Right cardiac atrium (tissue), 5 donors: ENCODE measurements around the gene NEIL3. TPM values are rescaled to one million over a fixed set of nuclear protein-coding genes. Genes with fewer than 3 reads are reported as not detected.

Experiments used
- ATAC-seq, 2 donors: fragments of 200-7000 bp; cut with Tn5 transposase; one replicate each; pipeline versions ENCODE4 v1.8.0 to v1.9.1; 2020; ENCODE audit warnings: moderate library complexity in 2 of 2, mild to moderate bottlenecking in 1 of 2
- DNase-seq, 3 donors: peaks; one replicate each; pipeline ENCODE4 v3.0.0-alpha.2; 2020
- H3K27ac ChIP-seq: one replicate; pipeline ENCODE4 v1.5.1; 2013; ENCODE audit warnings: mild to moderate bottlenecking, low read length, control low read depth, moderate library complexity
- H3K27me3 ChIP-seq: one replicate; pipeline ENCODE4 v1.6.1; 2013; ENCODE audit not compliant: control insufficient read depth, insufficient read depth
- H3K4me1 ChIP-seq: one replicate; pipeline ENCODE4 v1.6.1; 2013; ENCODE audit warnings: low read length; ENCODE audit not compliant: control insufficient read depth, insufficient read depth
- H3K4me3 ChIP-seq: one replicate; pipeline ENCODE4 v1.5.1; 2013; ENCODE audit warnings: low read length, control low read depth
- H3K9me3 ChIP-seq: one replicate; pipeline ENCODE4 v1.6.1; 2013; ENCODE audit warnings: low read length; ENCODE audit not compliant: control insufficient read depth
- WGBS: extraction: QIAGEN DNeasy Blood & Tissue Kit; methylation state at CpG from one replicate; pipeline ENCODE4 v1.1.7; 2013; 5-methylcytosine and 5-hydroxymethylcytosine counted together
- intact Hi-C, 4 donors: fragments of 100-400 bp; cut with DNase I; formaldehyde crosslinking; loops; one replicate each; pipeline versions ENCODE4 v1.11.0 to v1.14.0; 2022 to 2023
- long read RNA-seq, 4 donors: library from polyadenylated mRNA; unstranded; transcript quantifications; one replicate each; pipeline ENCODE4 v2.0.0, GENCODE V29; 2020 to 2021
- polyA plus RNA-seq: library from polyadenylated mRNA; stranded (reverse); fragments of 200-250 nt; gene quantifications from one replicate; pipeline ENCODE4 v1.2.3, GENCODE V29; 2013
- total RNA-seq, 4 donors: library from RNA; stranded (reverse); fragmentation: NEBNext Ultra II Directional; extraction: Animal tissue kit (Norgen Biotek cat#: 25700); gene quantifications; one replicate each; pipeline ENCODE4 v1.2.1, GENCODE V29; 2021
- donor health status: healthy with polysubstance abuse.
- donor health status: DM: no; HTN: yes; CAD: no.
- donor health status: DM: no; HTN: no; CAD: no.
- donor health status: DM: no; HTN: yes; CAD: no; lungs with severe emphysema.
- donor health status: DM: yes; HTN: yes; CAD: no.

NEIL3 gene
- total RNA-seq (under 1 TPM; 0.14 to 0.38 (median 0.27) TPM), polyA plus RNA-seq (not detected)
- long read RNA-seq, donor 1, partial matches to known transcripts = 1 of 1 reads
- long read RNA-seq, donor 1, other reads (novel, unspliced or antisense) = 0 of 1 reads
- long read RNA-seq, donor 2 = 0 reads
- long read RNA-seq, donor 3 = 0 reads
- long read RNA-seq, donor 4 = 0 reads

- H3K9me3 ChIP-seq = no peaks in the 10 kb centered on the region
- peak; percentile 93 to 98 (median 97) for DNase-seq
- under 1% methylated on average over 52 of the region's 52 CpGs for WGBS
- intact Hi-C loops = no loop called here
- H3K4me3 ChIP-seq = peak within 1 kb of the TSS; percentile 57
- no peak within 1 kb of the TSS for H3K27ac ChIP-seq
- H3K4me1 ChIP-seq = peaks cover 2% of the 10 kb centered on the region
- H3K27me3 ChIP-seq = no peaks in the 10 kb centered on the region
- ATAC-seq = peak; percentile 98
Measured at GRCh38 chr4:177309522-177310371, at the start of gene NEIL3. NEIL3 (plus strand) TSS chr4:177309874; CDS start chr4:177309954, 80 bp downstream.

GRCh38 chr4:177263818-177264217, 45.9 kb upstream of the NEIL3 start:
- DNase-seq (no peak), ATAC-seq (no peak)
- H3K9me3 ChIP-seq = no peaks in the 10 kb centered on the region
- intact Hi-C loops = no loop called here
- H3K4me3 ChIP-seq = no peak overlapping the region
- H3K4me1 ChIP-seq = no peaks in the 10 kb centered on the region
- H3K27ac ChIP-seq = no peak overlapping the region
- no peaks in the 10 kb centered on the region for H3K27me3 ChIP-seq
- 92% methylated on average over 7 of the region's 7 CpGs for WGBS

GRCh38 chr4:177264788-177265422, 44.8 kb upstream of the NEIL3 start:
- no peak overlapping the region for H3K27ac ChIP-seq
- H3K27me3 ChIP-seq = no peaks in the 10 kb centered on the region
- WGBS = 43% methylated on average over 2 of the region's 2 CpGs
- no peak for DNase-seq
- no peaks in the 10 kb centered on the region for H3K9me3 ChIP-seq
- intact Hi-C loops = no loop called here
- H3K4me3 ChIP-seq = no peak overlapping the region
- ATAC-seq = no peak
- no peaks in the 10 kb centered on the region for H3K4me1 ChIP-seq

DNA sequence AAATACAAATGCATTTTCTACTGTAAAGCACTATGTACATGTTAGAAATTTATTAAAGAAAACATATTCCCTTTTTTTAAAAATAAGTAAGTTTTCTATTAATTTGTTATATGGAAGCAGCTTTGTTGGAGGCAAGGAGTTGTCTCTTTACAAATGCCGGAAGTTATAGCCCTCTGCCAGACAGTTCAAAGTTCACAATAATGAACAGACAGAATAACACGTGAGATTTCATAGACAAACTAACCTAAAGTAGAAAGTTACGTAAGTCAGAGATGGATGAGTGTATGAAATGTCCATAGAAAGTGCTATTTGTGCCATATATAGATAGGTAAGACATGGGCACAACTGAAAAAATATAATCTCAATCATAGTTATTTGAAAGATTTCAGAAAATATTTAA, 43.9 kb upstream of the NEIL3 start:
- DNase-seq = no peak
- WGBS = 86% methylated on average over 3 of the region's 3 CpGs
- H3K27ac ChIP-seq = no peak overlapping the region
- H3K27me3 ChIP-seq = no peaks in the 10 kb centered on the region
- no peak for ATAC-seq
- intact Hi-C loops = no loop called here
- H3K4me3 ChIP-seq = no peak overlapping the region
- no peaks in the 10 kb centered on the region for H3K4me1 ChIP-seq
- H3K9me3 ChIP-seq = no peaks in the 10 kb centered on the region

GRCh38 chr4:177266506-177266905, 43.2 kb upstream of the NEIL3 start:
- WGBS = 91% methylated on average over 1 of the region's 1 CpG
- ATAC-seq = no peak
- Histone ChIP-seq H3K27me3 (no peaks in the 10 kb centered on the region), H3K9me3 (no peaks in the 10 kb centered on the region), H3K27ac (no peak overlapping the region), H3K4me1 (no peaks in the 10 kb centered on the region), H3K4me3 (no peak overlapping the region)
- DNase-seq = no peak
- intact Hi-C loops = no loop called here

- no peak overlapping the region for H3K4me3 ChIP-seq
- no peak for ATAC-seq
- no peaks in the 10 kb centered on the region for H3K9me3 ChIP-seq
- no peak for DNase-seq
- H3K27me3 ChIP-seq = no peaks in the 10 kb centered on the region
- intact Hi-C loops = no loop called here
- H3K4me1 ChIP-seq = no peaks in the 10 kb centered on the region
- 73% methylated on average over 3 of the region's 3 CpGs for WGBS
- no peak overlapping the region for H3K27ac ChIP-seq
Measured at GRCh38 chr4:177267911-177268310, 41.8 kb upstream of the NEIL3 start.

- ATAC-seq (peak in 1 of 2 donors; percentile 65), DNase-seq (no peak)
- 35% methylated on average over 1 of the region's 1 CpG for WGBS
- H3K9me3 ChIP-seq = peaks cover 2% of the 10 kb centered on the region
- no peaks in the 10 kb centered on the region for H3K27me3 ChIP-seq
- no peak overlapping the region for H3K27ac ChIP-seq
- H3K4me3 ChIP-seq = no peak overlapping the region
- intact Hi-C loops = no loop called here
- H3K4me1 ChIP-seq = no peaks in the 10 kb centered on the region
Measured at GRCh38 chr4:177271091-177271490, 38.6 kb upstream of the NEIL3 start.

DNA sequence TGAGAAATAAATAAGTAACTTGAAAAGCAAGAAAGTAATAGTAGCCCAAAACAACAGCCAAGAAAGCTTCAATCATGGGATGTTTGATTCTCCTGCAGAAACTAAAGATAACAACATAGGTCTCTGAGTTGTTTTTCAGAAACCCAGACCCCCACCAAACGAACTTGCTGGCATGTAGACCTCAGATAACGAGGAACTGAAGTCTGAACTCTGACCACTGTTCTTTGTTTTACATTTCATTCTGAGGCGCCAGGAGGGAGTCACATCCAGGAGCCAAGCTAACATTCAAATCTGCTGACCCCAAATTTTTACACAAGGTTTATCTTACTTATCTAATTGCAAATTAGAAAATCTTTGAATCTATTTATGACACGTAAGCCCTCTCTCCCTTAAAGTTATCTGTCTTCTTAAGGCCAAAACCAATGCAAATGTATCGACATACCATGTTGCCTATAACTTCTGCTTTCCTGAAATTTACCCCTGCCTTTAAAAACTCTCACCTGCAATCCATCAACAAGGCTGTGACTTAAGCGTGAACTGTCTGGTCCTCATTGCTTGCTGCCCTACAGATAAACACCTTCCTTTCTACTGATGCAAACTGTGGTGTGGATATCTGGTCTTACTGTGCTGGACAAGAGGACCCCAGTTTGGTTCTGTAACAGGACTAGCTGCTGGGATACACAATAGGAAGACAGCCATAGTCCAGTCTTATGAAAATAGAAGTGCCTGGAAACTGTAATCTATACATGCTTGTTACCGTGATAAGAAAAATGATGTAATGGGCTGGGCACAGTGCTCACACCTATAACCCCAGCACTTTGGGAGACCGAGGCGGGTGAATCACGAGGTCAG, 37.5 kb upstream of the NEIL3 start:
- intact Hi-C loops = no loop called here
- H3K27me3 ChIP-seq = no peaks in the 10 kb centered on the region

GRCh38 chr4:177275999-177276398, 33.7 kb upstream of the NEIL3 start:
- Histone ChIP-seq H3K9me3 (peaks cover 2% of the 10 kb centered on the region), H3K27ac (no peak overlapping the region), H3K4me3 (no peak overlapping the region), H3K4me1 (no peaks in the 10 kb centered on the region), H3K27me3 (no peaks in the 10 kb centered on the region)
- ATAC-seq (no peak), DNase-seq (no peak)
- intact Hi-C loops = no loop called here
- 68% methylated on average over 4 of the region's 4 CpGs for WGBS

More for the DNA sequence above, 37.5 kb upstream of the NEIL3 start:
- Histone ChIP-seq H3K27ac (no peak overlapping the region), H3K9me3 (peaks cover 2% of the 10 kb centered on the region), H3K4me1 (no peaks in the 10 kb centered on the region), H3K4me3 (no peak overlapping the region)
- 61% methylated on average over 10 of the region's 10 CpGs for WGBS
- ATAC-seq (no peak), DNase-seq (no peak)

DNA sequence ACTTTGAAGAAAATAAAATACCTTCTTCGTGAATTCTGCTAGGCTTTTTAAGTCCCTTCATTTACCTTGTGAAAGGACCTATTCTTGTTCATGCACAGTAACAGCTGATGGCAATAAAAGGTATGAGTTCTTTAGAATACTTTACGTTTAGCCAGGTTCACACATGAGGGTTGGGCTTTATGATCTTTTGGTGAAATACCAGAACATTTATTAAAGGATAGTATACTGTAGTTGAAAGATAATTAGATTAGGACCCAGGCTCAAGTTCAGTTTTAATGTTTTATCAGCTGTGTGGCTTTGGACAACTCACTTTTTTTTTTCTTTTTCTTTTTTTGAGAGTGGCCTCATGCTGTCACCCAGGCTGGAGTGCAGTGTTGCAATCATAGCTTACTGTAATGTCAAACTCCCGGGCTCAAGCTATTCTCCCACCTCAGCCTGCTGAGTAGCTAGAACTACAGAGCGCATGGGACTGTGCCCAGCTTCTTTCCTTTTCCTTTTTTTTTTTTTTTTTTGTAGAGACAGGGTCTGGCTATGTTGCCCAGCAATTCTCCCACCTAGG, 28.2 kb upstream of the NEIL3 start:
- 67% methylated on average over 4 of the region's 4 CpGs for WGBS
- no peaks in the 10 kb centered on the region for H3K4me1 ChIP-seq
- H3K27ac ChIP-seq = no peak overlapping the region
- ATAC-seq (peak; percentile 41 to 61), DNase-seq (peak in 1 of 3 donors; percentile 11)
- no peak overlapping the region for H3K4me3 ChIP-seq
- intact Hi-C loops = no loop called here
- H3K9me3 ChIP-seq = no peaks in the 10 kb centered on the region
- no peaks in the 10 kb centered on the region for H3K27me3 ChIP-seq
